ENCODE measurements around the gene NEK11. TPM values are rescaled to one million over a fixed set of nuclear protein-coding genes. Genes with fewer than 3 reads are reported as not detected.

NEK11 gene
- total and polyA plus RNA-seq, 9 donors, result 6.3 to 11.5 (median 7.5) TPM

- Histone ChIP-seq H3K4me1 (ENCODE audit: control insufficient read depth, insufficient read depth, low read length) (no peaks in the 10 kb centered on the region), H3K9me3 (replicated peaks; ENCODE audit: control insufficient read depth, low read depth, low read length) (no peaks in the 10 kb centered on the region), H3K27me3 (ENCODE audit: control insufficient read depth, insufficient read depth, low read length) (no peaks in the 10 kb centered on the region), H3K27ac (ENCODE audit: low read length) (no peak overlapping the region), H3K36me3 (ENCODE audit: control insufficient read depth, insufficient read depth, low read length) (no peaks in the 10 kb centered on the region), H3K4me3 (ENCODE audit: low read length) (no peak overlapping the region)
- WGBS (ENCODE audit: insufficient coverage), result 50% methylated on average over 2 of the region's 5 CpGs
- DNase-seq, result peak; percentile 61
These were observed 207.4 kb downstream of the NEK11 start for GRCh38 chr3:131233900-131234668.

- no peak for DNase-seq
- Histone ChIP-seq H3K27ac (ENCODE audit: low read length) (no peak overlapping the region), H3K4me3 (ENCODE audit: low read length) (no peak overlapping the region), H3K27me3 (ENCODE audit: control insufficient read depth, insufficient read depth, low read length) (no peaks in the 10 kb centered on the region), H3K4me1 (ENCODE audit: control insufficient read depth, insufficient read depth, low read length) (no peaks in the 10 kb centered on the region), H3K36me3 (ENCODE audit: control insufficient read depth, insufficient read depth, low read length) (no peaks in the 10 kb centered on the region), H3K9me3 (replicated peaks; ENCODE audit: control insufficient read depth, low read depth, low read length) (no peaks in the 10 kb centered on the region)
- WGBS (ENCODE audit: insufficient coverage), result 9% methylated on average over 4 of the region's 6 CpGs
These were observed 209.7 kb downstream of the NEK11 start for GRCh38 chr3:131236421-131236820.

- no peaks in the 10 kb centered on the region for H3K4me1 ChIP-seq (ENCODE audit: control insufficient read depth, insufficient read depth, low read length)
- H3K4me3 ChIP-seq (ENCODE audit: low read length), result no peak overlapping the region
- no peak overlapping the region for H3K27ac ChIP-seq (ENCODE audit: low read length)
- DNase-seq, result no peak
- WGBS (ENCODE audit: insufficient coverage), result no CpG with 5 or more reads among the region's 2 CpGs
- no peaks in the 10 kb centered on the region for H3K27me3 ChIP-seq (ENCODE audit: control insufficient read depth, insufficient read depth, low read length)
- H3K36me3 ChIP-seq (ENCODE audit: control insufficient read depth, insufficient read depth, low read length), result no peaks in the 10 kb centered on the region
- H3K9me3 ChIP-seq (replicated peaks; ENCODE audit: control insufficient read depth, low read depth, low read length), result no peaks in the 10 kb centered on the region
These were observed 211.8 kb downstream of the NEK11 start for GRCh38 chr3:131238496-131238895.

- Histone ChIP-seq H3K4me1 (ENCODE audit: control insufficient read depth, insufficient read depth, low read length) (no peaks in the 10 kb centered on the region), H3K36me3 (ENCODE audit: control insufficient read depth, insufficient read depth, low read length) (no peaks in the 10 kb centered on the region), H3K9me3 (replicated peaks; ENCODE audit: control insufficient read depth, low read depth, low read length) (no peaks in the 10 kb centered on the region), H3K4me3 (ENCODE audit: low read length) (no peak overlapping the region), H3K27me3 (ENCODE audit: control insufficient read depth, insufficient read depth, low read length) (no peaks in the 10 kb centered on the region), H3K27ac (ENCODE audit: low read length) (no peak overlapping the region)
- DNase-seq, result no peak
- 83% methylated on average over 1 of the region's 3 CpGs for WGBS (ENCODE audit: insufficient coverage)
These were observed 212.6 kb downstream of the NEK11 start for GRCh38 chr3:131239267-131239666.

- Histone ChIP-seq H3K27me3 (ENCODE audit: control insufficient read depth, insufficient read depth, low read length) (no peaks in the 10 kb centered on the region), H3K36me3 (ENCODE audit: control insufficient read depth, insufficient read depth, low read length) (no peaks in the 10 kb centered on the region), H3K4me1 (ENCODE audit: control insufficient read depth, insufficient read depth, low read length) (no peaks in the 10 kb centered on the region), H3K4me3 (ENCODE audit: low read length) (no peak overlapping the region), H3K9me3 (replicated peaks; ENCODE audit: control insufficient read depth, low read depth, low read length) (no peaks in the 10 kb centered on the region), H3K27ac (ENCODE audit: low read length) (no peak overlapping the region)
- no peak for DNase-seq
- WGBS (ENCODE audit: insufficient coverage), result 75% methylated on average over 2 of the region's 3 CpGs
These were observed 215.5 kb downstream of the NEK11 start for GRCh38 chr3:131242201-131242600.

GRCh38 chr3:131250466-131250865 lies 223.8 kb downstream of the NEK11 start:
- Histone ChIP-seq H3K27me3 (ENCODE audit: control insufficient read depth, insufficient read depth, low read length) (no peaks in the 10 kb centered on the region), H3K9me3 (replicated peaks; ENCODE audit: control insufficient read depth, low read depth, low read length) (no peaks in the 10 kb centered on the region), H3K36me3 (ENCODE audit: control insufficient read depth, insufficient read depth, low read length) (no peaks in the 10 kb centered on the region)

GRCh38 chr3:131260525-131260924 lies 233.8 kb downstream of the NEK11 start:
- WGBS (ENCODE audit: insufficient coverage), result 71% methylated on average over 1 of the region's 3 CpGs
- H3K36me3 ChIP-seq (ENCODE audit: control insufficient read depth, insufficient read depth, low read length), result no peaks in the 10 kb centered on the region
- H3K4me1 ChIP-seq (ENCODE audit: control insufficient read depth, insufficient read depth, low read length), result no peaks in the 10 kb centered on the region
- no peak for DNase-seq
- H3K4me3 ChIP-seq (ENCODE audit: low read length), result no peak overlapping the region
- no peak overlapping the region for H3K27ac ChIP-seq (ENCODE audit: low read length)
- no peaks in the 10 kb centered on the region for H3K27me3 ChIP-seq (ENCODE audit: control insufficient read depth, insufficient read depth, low read length)
- H3K9me3 ChIP-seq (replicated peaks; ENCODE audit: control insufficient read depth, low read depth, low read length), result no peaks in the 10 kb centered on the region

More at GRCh38 chr3:131250466-131250865, 223.8 kb downstream of the NEK11 start:
- no peak for DNase-seq
- 86% methylated on average over 1 of the region's 2 CpGs for WGBS (ENCODE audit: insufficient coverage)
- Histone ChIP-seq H3K4me1 (ENCODE audit: control insufficient read depth, insufficient read depth, low read length) (no peaks in the 10 kb centered on the region), H3K27ac (ENCODE audit: low read length) (no peak overlapping the region), H3K4me3 (ENCODE audit: low read length) (no peak overlapping the region)

GRCh38 chr3:131261104-131261503 lies 234.4 kb downstream of the NEK11 start:
- no CpG with 5 or more reads among the region's 1 CpG for WGBS (ENCODE audit: insufficient coverage)
- no peaks in the 10 kb centered on the region for H3K9me3 ChIP-seq (replicated peaks; ENCODE audit: control insufficient read depth, low read depth, low read length)
- no peak overlapping the region for H3K4me3 ChIP-seq (ENCODE audit: low read length)
- no peak overlapping the region for H3K27ac ChIP-seq (ENCODE audit: low read length)
- H3K27me3 ChIP-seq (ENCODE audit: control insufficient read depth, insufficient read depth, low read length), result no peaks in the 10 kb centered on the region
- no peaks in the 10 kb centered on the region for H3K4me1 ChIP-seq (ENCODE audit: control insufficient read depth, insufficient read depth, low read length)
- no peaks in the 10 kb centered on the region for H3K36me3 ChIP-seq (ENCODE audit: control insufficient read depth, insufficient read depth, low read length)
- no peak for DNase-seq

- no peak for DNase-seq
- H3K4me3 ChIP-seq (ENCODE audit: low read length), result no peak overlapping the region
- H3K9me3 ChIP-seq (replicated peaks; ENCODE audit: control insufficient read depth, low read depth, low read length), result no peaks in the 10 kb centered on the region
- H3K27ac ChIP-seq (ENCODE audit: low read length), result no peak overlapping the region
- no CpG with 5 or more reads among the region's 1 CpG for WGBS (ENCODE audit: insufficient coverage)
- no peaks in the 10 kb centered on the region for H3K27me3 ChIP-seq (ENCODE audit: control insufficient read depth, insufficient read depth, low read length)
- H3K4me1 ChIP-seq (ENCODE audit: control insufficient read depth, insufficient read depth, low read length), result no peaks in the 10 kb centered on the region
- no peaks in the 10 kb centered on the region for H3K36me3 ChIP-seq (ENCODE audit: control insufficient read depth, insufficient read depth, low read length)
These were observed 248.9 kb downstream of the NEK11 start for GRCh38 chr3:131275556-131275955.

GRCh38 chr3:131277836-131278497 lies 251.3 kb downstream of the NEK11 start:
- H3K27me3 ChIP-seq (ENCODE audit: control insufficient read depth, insufficient read depth, low read length), result no peaks in the 10 kb centered on the region
- no peak for DNase-seq
- H3K9me3 ChIP-seq (replicated peaks; ENCODE audit: control insufficient read depth, low read depth, low read length), result no peaks in the 10 kb centered on the region
- WGBS (ENCODE audit: insufficient coverage), result 78% methylated on average over 1 of the region's 2 CpGs
- no peaks in the 10 kb centered on the region for H3K4me1 ChIP-seq (ENCODE audit: control insufficient read depth, insufficient read depth, low read length)
- H3K27ac ChIP-seq (ENCODE audit: low read length), result no peak overlapping the region
- H3K4me3 ChIP-seq (ENCODE audit: low read length), result no peak overlapping the region
- no peaks in the 10 kb centered on the region for H3K36me3 ChIP-seq (ENCODE audit: control insufficient read depth, insufficient read depth, low read length)
